Tibial artery (tissue), 4 donors: ENCODE results near the gene NEDD4.

Experiments
- DNase-seq, 2 donors: peaks; one replicate each; pipeline ENCODE4 v3.0.0-alpha.2; 2019
- H3K27ac ChIP-seq, 2 donors: fragments of 200-600 bp; sonication (generic) in 1 of 2; 1 replicate in 1 of 2; 2 replicates in 1 of 2; pipeline ENCODE4 v1.5.1; 2018 to 2019; ENCODE audit warnings: mild to moderate bottlenecking in 1 of 2
- H3K27me3 ChIP-seq, 2 donors: fragments of 200-600 bp; sonication (generic) in 1 of 2; one replicate each; pipeline versions ENCODE4 v1.5.1 to v1.6.0; 2016 to 2019
- H3K36me3 ChIP-seq, 3 donors: fragments of 200-600 bp; sonication (generic) in 2 of 3; one replicate each; pipeline ENCODE4 v1.5.1; 2016 to 2019; ENCODE audit warnings: mild to moderate bottlenecking in 2 of 3
- H3K4me1 ChIP-seq, 4 donors: fragments of 200-600 bp; sonication (generic) in 2 of 4; 1 replicate in 3 of 4; 2 replicates in 1 of 4; pipeline ENCODE4 v1.5.1; 2016 to 2019
- H3K4me3 ChIP-seq, 2 donors: fragments of 200-600 bp; sonication (generic) in 1 of 2; 1 replicate in 1 of 2; 2 replicates in 1 of 2; pipeline ENCODE4 v1.5.1; 2018 to 2019; ENCODE audit warnings: mild to moderate bottlenecking in 2 of 2
- H3K9me3 ChIP-seq, 3 donors: fragments of 200-600 bp; sonication (generic) in 1 of 3; one replicate each; pipeline ENCODE4 v1.5.1; 2016 to 2019
- CTCF ChIP-seq, 2 experiments: fragments of 200-600 bp in 1 of 2; fragments of 450-650 bp in 1 of 2; IDR thresholded peaks; one replicate each; pipeline ENCODE4 v1.5.1; 2017 to 2019; ENCODE audit warnings: antibody characterized with exemption in 2 of 2, mild to moderate bottlenecking in 1 of 2, moderate library complexity in 1 of 2
- intact Hi-C: fragments of 100-400 bp; cut with DNase I; formaldehyde crosslinking; loops from one replicate; pipeline ENCODE4 v1.15.0; 2023; ENCODE audit warnings: low total_unique reads

Gene NEDD4

GRCh38 chr15:55980511-55980910 lies 12.9 kb downstream of the NEDD4 start:
- TF ChIP-seq CTCF (IDR thresholded peaks at IDR 0.05), result no peak
- no peak for DNase-seq
- no peaks in the 10 kb centered on the region for H3K4me1 ChIP-seq
- H3K4me3 ChIP-seq, result no peak overlapping the region
- H3K27ac ChIP-seq, result no peak overlapping the region
- H3K36me3 ChIP-seq, result no peaks in the 10 kb centered on the region
- no peaks in the 10 kb centered on the region for H3K9me3 ChIP-seq
- intact Hi-C loops, result no loop called here
- H3K27me3 ChIP-seq, result no peaks in the 10 kb centered on the region

DNA sequence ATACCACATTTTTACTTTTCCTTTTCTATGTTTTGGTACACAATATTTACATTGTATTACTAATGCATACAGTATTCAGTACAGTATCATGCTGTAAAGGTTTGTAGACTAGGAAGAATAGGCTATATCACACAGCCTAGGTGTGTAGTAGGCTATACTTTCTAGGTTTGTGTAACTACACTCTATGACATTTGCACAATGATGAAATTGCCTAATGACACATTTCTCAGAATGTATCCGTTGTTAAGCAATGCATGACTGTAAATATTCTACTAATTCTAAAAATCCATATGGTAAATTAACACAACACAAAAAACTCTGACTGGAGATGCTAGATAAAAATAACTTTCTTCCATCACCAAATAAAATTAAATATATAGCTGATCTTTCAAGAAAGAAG lies 16.2 kb downstream of the NEDD4 start:
- no peak overlapping the region for H3K4me3 ChIP-seq
- intact Hi-C loops, result no loop called here
- no peak for DNase-seq
- no peaks in the 10 kb centered on the region for H3K4me1 ChIP-seq
- no peak overlapping the region for H3K27ac ChIP-seq
- no peak for TF ChIP-seq CTCF (IDR thresholded peaks at IDR 0.05)
- no peaks in the 10 kb centered on the region for H3K9me3 ChIP-seq
- no peaks in the 10 kb centered on the region for H3K27me3 ChIP-seq
- no peaks in the 10 kb centered on the region for H3K36me3 ChIP-seq

DNA sequence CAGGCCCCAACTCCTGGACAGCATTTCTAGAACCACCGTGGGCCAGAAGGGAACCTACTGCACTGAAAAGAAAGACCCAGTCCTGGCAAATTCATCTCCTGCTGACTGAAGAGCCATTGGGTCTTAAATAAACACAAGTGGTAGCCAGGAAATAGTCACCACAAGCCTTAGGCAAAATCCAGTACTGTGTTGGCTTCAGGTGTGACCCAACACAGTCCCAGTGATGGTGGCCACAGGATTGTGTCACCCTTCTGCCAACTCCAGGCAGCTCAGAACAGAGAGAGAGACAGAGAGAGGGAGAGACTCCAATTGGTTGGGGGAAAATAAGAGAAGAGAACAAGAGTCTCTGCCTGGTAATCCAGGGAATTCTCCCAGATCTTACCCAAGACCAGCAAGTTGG lies 23.1 kb downstream of the NEDD4 start:
- no peaks in the 10 kb centered on the region for H3K9me3 ChIP-seq
- H3K4me3 ChIP-seq, result no peak overlapping the region
- H3K27ac ChIP-seq, result no peak overlapping the region
- no peak for TF ChIP-seq CTCF (IDR thresholded peaks at IDR 0.05)
- intact Hi-C loops, result no loop called here
- no peak for DNase-seq
- H3K27me3 ChIP-seq, result no peaks in the 10 kb centered on the region
- H3K4me1 ChIP-seq, result peaks cover 0 to 9% (median 0%) of the 10 kb centered on the region in 4 donors
- H3K36me3 ChIP-seq, result peaks cover 0 to 2% (median 2%) of the 10 kb centered on the region in 3 donors

DNA sequence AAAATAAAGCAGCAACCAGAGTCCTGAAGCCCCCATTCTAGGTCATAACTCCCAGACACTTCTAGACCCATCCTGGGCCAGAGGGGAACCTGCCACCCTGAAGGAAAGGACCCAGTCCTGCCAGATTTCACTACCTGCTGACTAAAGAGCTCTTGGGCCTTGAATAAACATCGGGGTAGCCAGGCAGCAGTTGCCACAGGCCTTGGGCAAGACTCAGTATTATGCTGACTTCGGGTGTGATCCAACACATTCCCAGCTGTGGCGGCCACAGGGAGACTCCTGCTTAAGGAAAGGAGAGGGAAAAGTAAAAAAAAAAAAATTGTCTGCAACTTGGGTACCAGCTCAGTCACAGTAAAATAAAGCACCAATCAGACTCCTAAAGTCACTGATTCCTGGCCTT lies 23.8 kb downstream of the NEDD4 start:
- Histone ChIP-seq H3K9me3 (no peaks in the 10 kb centered on the region), H3K27me3 (no peaks in the 10 kb centered on the region), H3K4me3 (no peak overlapping the region), H3K4me1 (peaks cover 0 to 9% (median 0%) of the 10 kb centered on the region in 4 donors), H3K27ac (no peak overlapping the region), H3K36me3 (peaks cover 0 to 6% (median 2%) of the 10 kb centered on the region in 3 donors)
- no peak for TF ChIP-seq CTCF (IDR thresholded peaks at IDR 0.05)
- DNase-seq, result no peak
- intact Hi-C loops, result no loop called here

GRCh38 chr15:55968923-55969322 lies 24.5 kb downstream of the NEDD4 start:
- intact Hi-C loops, result no loop called here

More at GRCh38 chr15:55968923-55969322, 24.5 kb downstream of the NEDD4 start:
- peaks cover 0 to 6% (median 2%) of the 10 kb centered on the region in 3 donors for H3K36me3 ChIP-seq
- no peak overlapping the region for H3K4me3 ChIP-seq
- no peaks in the 10 kb centered on the region for H3K9me3 ChIP-seq
- H3K4me1 ChIP-seq, result peaks cover 0 to 9% (median 0%) of the 10 kb centered on the region in 4 donors
- DNase-seq, result no peak
- no peak overlapping the region for H3K27ac ChIP-seq
- TF ChIP-seq CTCF (IDR thresholded peaks at IDR 0.05), result no peak
- H3K27me3 ChIP-seq, result no peaks in the 10 kb centered on the region
